ENCODE results near the gene EPS8. TPM values are rescaled to one million over a fixed set of nuclear protein-coding genes. Genes with fewer than 3 reads are reported as not detected.

Gene EPS8
- total RNA-seq, 1 donor from 2014 or later: 35.0 TPM

- DNase-seq (ENCODE audit: low read depth, low spot score): no peak
These were observed 183.2 kb downstream of the EPS8 start for GRCh38 chr12:15605881-15606590.

GRCh38 chr12:15603474-15604085, 185.6 kb downstream of the EPS8 start:
- no peak for DNase-seq (ENCODE audit: low read depth, low spot score)

GRCh38 chr12:15602051-15602672, 187.0 kb downstream of the EPS8 start:
- DNase-seq (ENCODE audit: low read depth, low spot score): no peak

- DNase-seq (ENCODE audit: low read depth, low spot score): no peak
These were observed 187.9 kb downstream of the EPS8 start for GRCh38 chr12:15601210-15601800.

GRCh38 chr12:15600223-15600935, 188.8 kb downstream of the EPS8 start:
- DNase-seq (ENCODE audit: low read depth, low spot score): no peak

GRCh38 chr12:15599266-15600037, 189.7 kb downstream of the EPS8 start:
- peak; percentile 63 for DNase-seq (ENCODE audit: low read depth, low spot score)

- no peak for DNase-seq (ENCODE audit: low read depth, low spot score)
These were observed 191.9 kb downstream of the EPS8 start for GRCh38 chr12:15597125-15597830.

GRCh38 chr12:15596174-15596573, 193.0 kb downstream of the EPS8 start:
- no peak for DNase-seq (ENCODE audit: low read depth, low spot score)

GRCh38 chr12:15592934-15593333, 196.3 kb downstream of the EPS8 start:
- no peak for DNase-seq (ENCODE audit: low read depth, low spot score)

GRCh38 chr12:15591811-15592210, 197.4 kb downstream of the EPS8 start:
- DNase-seq (ENCODE audit: low read depth, low spot score): no peak

- DNase-seq (ENCODE audit: low read depth, low spot score): no peak
These were observed 198.9 kb downstream of the EPS8 start for GRCh38 chr12:15590180-15590826.

- no peak for DNase-seq (ENCODE audit: low read depth, low spot score)
These were observed 199.7 kb downstream of the EPS8 start for GRCh38 chr12:15589328-15590032.

- DNase-seq (ENCODE audit: low read depth, low spot score): peak; percentile 64
These were observed 204.7 kb downstream of the EPS8 start for GRCh38 chr12:15584366-15585041.

GRCh38 chr12:15583804-15584203, 205.4 kb downstream of the EPS8 start:
- DNase-seq (ENCODE audit: low read depth, low spot score): no peak

GRCh38 chr12:15581006-15581405, 208.2 kb downstream of the EPS8 start:
- no peak for DNase-seq (ENCODE audit: low read depth, low spot score)

GRCh38 chr12:15580431-15580830, 208.8 kb downstream of the EPS8 start:
- DNase-seq (ENCODE audit: low read depth, low spot score): no peak

GRCh38 chr12:15575671-15576541, 213.3 kb downstream of the EPS8 start:
- DNase-seq (ENCODE audit: low read depth, low spot score): no peak

GRCh38 chr12:15574353-15574752, 214.8 kb downstream of the EPS8 start:
- no peak for DNase-seq (ENCODE audit: low read depth, low spot score)
